Right renal pelvis (tissue), 4 donors: ENCODE results near the gene TREM1. TPM values are rescaled to one million over a fixed set of nuclear protein-coding genes. Genes with fewer than 3 reads are reported as not detected.

Experiments
- DNase-seq, 4 donors: peaks; one replicate each; pipeline ENCODE4 v3.0.0-alpha.2; 2013; ENCODE audit warnings: low read depth in 4 of 4, low spot score in 3 of 4, missing footprints in 1 of 4
- polyA plus RNA-seq, 4 donors: library from polyadenylated mRNA; unstranded; fragments of 120-200 nt; gene quantifications; one replicate each; pipeline ENCODE4 v1.2.1, GENCODE V29; 2013; ENCODE audit not compliant: insufficient read length in 4 of 4

Gene TREM1
- polyA plus RNA-seq, 4 donors, result 0.29 TPM; not detected in 3

DNA sequence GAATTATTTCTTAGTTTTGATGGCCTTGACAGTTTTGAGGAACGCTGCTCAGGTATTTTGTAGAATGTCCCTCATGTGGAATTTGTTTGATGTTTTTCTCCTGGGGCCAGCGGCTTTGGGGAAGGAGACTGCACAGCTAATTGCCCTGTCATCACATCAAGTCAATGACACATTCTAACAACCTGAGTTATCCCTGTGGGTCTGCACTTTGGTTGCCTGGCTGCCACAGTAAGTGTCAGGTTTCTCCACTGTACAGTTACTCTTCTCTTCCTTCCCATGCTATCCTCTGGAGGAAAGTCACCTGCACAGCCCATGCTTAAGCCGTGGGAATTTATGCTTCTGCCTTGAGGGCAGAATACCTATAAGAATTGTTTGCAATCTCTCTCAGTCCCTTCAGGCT is 59.7 kb downstream of the TREM1 start:
- DNase-seq, result peak; percentile 3 to 38 (median 6)

DNA sequence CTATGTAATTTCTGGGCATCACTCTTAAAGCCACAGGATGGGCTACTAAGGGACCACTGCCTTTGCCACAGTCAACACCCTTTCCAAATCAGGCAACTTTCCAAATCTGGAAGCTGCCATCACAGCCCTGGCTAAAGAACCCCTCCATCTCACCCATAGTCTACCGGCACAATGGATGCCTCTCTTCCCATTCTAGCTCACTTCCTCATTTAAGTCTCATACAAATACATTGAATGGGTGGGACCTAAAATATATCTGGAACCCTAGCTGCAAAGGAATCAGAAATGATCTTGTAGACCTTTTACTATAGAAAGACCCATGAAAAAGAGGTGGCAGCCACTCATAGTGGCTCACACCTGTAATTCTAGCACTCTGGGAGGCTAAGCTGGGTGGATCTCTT is 61.7 kb downstream of the TREM1 start:
- DNase-seq, result no peak

Other genes starting within 250 kb of the TREM1 start
- gene UNC5CL, start 247.5 kb downstream of the TREM1 start, polyA plus RNA-seq, result 1 to 10 TPM; 5.3 to 7.9 (median 6.1) TPM
- under 1 TPM in 3 of 4 donors, not detected in 1; 0.45 to 0.69 (median 0.66) TPM for gene TSPO2, start 244.2 kb downstream of the TREM1 start, polyA plus RNA-seq
- gene APOBEC2, start 233.5 kb downstream of the TREM1 start, polyA plus RNA-seq, result under 1 TPM; 0.18 to 0.65 (median 0.23) TPM
- 10 to 100 TPM; 62.5 to 69.1 (median 63.9) TPM for gene OARD1, start 214.3 kb downstream of the TREM1 start, polyA plus RNA-seq
- gene NFYA, start 213.7 kb downstream of the TREM1 start, polyA plus RNA-seq, result 10 to 100 TPM; 45.2 to 52.0 (median 51.5) TPM
- 1 to 10 TPM in 1 of 4 donors, under 1 TPM in 3; 0.52 to 1.2 (median 0.79) TPM for gene TREML1, start 132.3 kb downstream of the TREM1 start, polyA plus RNA-seq
- gene TREM2, start 123.6 kb downstream of the TREM1 start, polyA plus RNA-seq, result under 1 TPM; 0.15 to 0.63 (median 0.42) TPM
- gene TREML2, start 85.5 kb downstream of the TREM1 start, polyA plus RNA-seq, result under 1 TPM; 0.04 to 0.40 (median 0.18) TPM
- gene TREML4, start 58.3 kb downstream of the TREM1 start, polyA plus RNA-seq, result not detected
- gene NCR2, start 48.9 kb upstream of the TREM1 start, polyA plus RNA-seq, result not detected